K562 (cell line): Measurements from ENCODE around the gene ZMYND8. TPM values are rescaled to one million over a fixed set of nuclear protein-coding genes. Genes with fewer than 3 reads are reported as not detected.
A peak's percentile ranks its signal among the peaks of the same experiment; 100 is the strongest.
"Not testable (repeated sequence)": the region's sequence is repeated elsewhere in the genome, so short reads cannot be mapped to it uniquely, and the experiment has no call there.

Experiments used
- ATAC-seq: fragments of 200-7000 bp; cut with Tn5 transposase; 3 replicates; pipeline ENCODE4 v1.9.1; 2020; ENCODE audit warnings: moderate library complexity
- BruUV-seq: library from RNA; stranded (reverse); fragments of 400-500 nt; replicated peaks from 2 replicates; lab custom pipeline; 2021; lab: Mats Ljungman, UMichigan
- CTCF ChIA-PET: fragments of 300-600 bp; formaldehyde crosslinking; extraction: SDS; loops from one replicate; lab custom pipeline; 2021; ENCODE audit warnings: low intra/inter-chr PET ratio; lab: Yijun Ruan, JAX
- POLR2A ChIA-PET: fragments of 300-600, 350-650 bp; sonication (Branson Sonifier 250); formaldehyde crosslinking; extraction: SDS; loops from one replicate; lab custom pipeline; 2021; ENCODE audit warnings: antibody characterized with exemption, inconsistent platforms; lab: Yijun Ruan, JAX
- DNase-seq, 4 experiments: peaks; one replicate each; pipeline versions ENCODE4 v3.0.0 to v3.0.0-alpha.2; 2011 to 2018; ENCODE audit warnings: low spot score in 3 of 4, mixed read lengths in 3 of 4; ENCODE audit errors: extremely low read depth in 1 of 4
- FAIRE-seq: peaks from 2 replicates; lab custom pipeline; 2011; peaks lifted over from hg19 to GRCh38; lab: Jason Lieb, UNC
- H2AFZ ChIP-seq: 2 replicates; pipeline ENCODE4 v1.6.0; 2011; ENCODE audit warnings: low read depth, low read length, control low read depth, inconsistent platforms
- H3K27ac ChIP-seq: fragments of 200-600 bp; 3 replicates; pipeline ENCODE4 v1.8.0; 2011; ENCODE audit warnings: low read depth, mild to moderate bottlenecking, control low read depth, inconsistent platforms, low read length, moderate library complexity, mixed read lengths; ENCODE audit errors: extremely low read depth
- H3K27me3 ChIP-seq, 2 experiments: fragments of 300-600 bp in 1 of 2; 2 replicates in 1 of 2; 3 replicates in 1 of 2; pipeline versions ENCODE4 v1.6.0 to v1.8.0; 2011; ENCODE audit warnings: inconsistent platforms in 2 of 2, low read length in 2 of 2, mild to moderate bottlenecking in 1 of 2, mixed read lengths in 1 of 2, moderate library complexity in 1 of 2; ENCODE audit not compliant: control insufficient read depth in 2 of 2, insufficient read depth in 2 of 2
- H3K36me3 ChIP-seq: fragments of 300-600 bp; 3 replicates; pipeline ENCODE4 v1.8.0; 2011; ENCODE audit warnings: mild to moderate bottlenecking, low read length, inconsistent platforms; ENCODE audit not compliant: control insufficient read depth, insufficient read depth
- H3K4me1 ChIP-seq, 2 experiments: fragments of 200-600 bp in 1 of 2; replicated peaks in 1 of 2; 2 replicates in 1 of 2; 3 replicates in 1 of 2; pipeline versions ENCODE4 v1.5.1 to v1.8.0; 2011; ENCODE audit warnings: inconsistent platforms in 2 of 2, low read length in 2 of 2, mild to moderate bottlenecking in 1 of 2, mixed read lengths in 1 of 2, moderate library complexity in 1 of 2; ENCODE audit not compliant: control insufficient read depth in 2 of 2, insufficient read depth in 2 of 2
- H3K4me2 ChIP-seq: 2 replicates; pipeline ENCODE4 v1.6.1; 2011; ENCODE audit warnings: low read length, control low read depth, inconsistent platforms, mixed read lengths; ENCODE audit not compliant: insufficient read depth
- H3K4me3 ChIP-seq: fragments of 200-600 bp; sonication (generic), shearing (Covaris generic); 2 replicates; pipeline ENCODE4 v1.5.1; 2016; ENCODE audit warnings: control low read depth, inconsistent platforms
- H3K79me2 ChIP-seq: fragments of 200-600 bp; 3 replicates; pipeline ENCODE4 v1.8.0; 2011; ENCODE audit warnings: low read length, inconsistent platforms; ENCODE audit not compliant: control insufficient read depth, insufficient read depth
- H3K9ac ChIP-seq, 2 experiments: 2 replicates each; pipeline versions ENCODE4 v1.6.0 to v1.6.1; 2011; ENCODE audit warnings: low read depth in 2 of 2, low read length in 2 of 2, control low read depth in 1 of 2, inconsistent platforms in 1 of 2, mild to moderate bottlenecking in 1 of 2, mixed read lengths in 1 of 2; ENCODE audit not compliant: insufficient read depth in 1 of 2
- H3K9me1 ChIP-seq: one replicate; pipeline ENCODE4 v1.6.0; 2011; ENCODE audit warnings: inconsistent platforms, mild to moderate bottlenecking, low read length, moderate library complexity; ENCODE audit not compliant: control insufficient read depth, insufficient read depth
- H3K9me3 ChIP-seq: replicated peaks from 2 replicates; pipeline ENCODE4 v1.5.1; 2011; ENCODE audit warnings: low read depth, low read length, inconsistent platforms; ENCODE audit not compliant: control insufficient read depth, insufficient read depth
- H4K20me1 ChIP-seq: replicated peaks from 2 replicates; pipeline ENCODE4 v1.6.1; 2011; ENCODE audit warnings: low read length, inconsistent platforms, mixed read lengths; ENCODE audit not compliant: control insufficient read depth, insufficient read depth
- ZBTB11 ChIP-seq, 3 experiments: fragments of 200-800 bp in 1 of 3; fragments of 250-450 bp in 1 of 3; fragments of 450-650 bp in 1 of 3; sonication (Bioruptor Pico) in 1 of 3; sonication (Bioruptor generic) in 1 of 3; formaldehyde crosslinking in 1 of 3; IDR thresholded peaks; 2 replicates each; pipeline versions ENCODE4 v1.6.1 to v1.8.0; 2016 to 2022; ENCODE audit warnings: mild to moderate bottlenecking in 2 of 3, missing genetic modification characterization in 2 of 3, missing compliant biosample characterization in 1 of 3, moderate library complexity in 1 of 3
- ZNF121 ChIP-seq: sonication (generic); formaldehyde crosslinking; conservative IDR thresholded peaks from 2 replicates; pipeline ENCODE4 v1.8.0; 2022; ENCODE audit warnings: missing genetic modification reagents
- WGBS: fragments of 100-300 bp; shearing (Covaris generic); methylation state at CpG from one replicate; pipeline ENCODE4 v1.1.6; 2016; ENCODE audit warnings: low coverage, mixed read lengths; ENCODE audit not compliant: insufficient coverage; ENCODE audit errors: missing lambda C conversion rate; 5-methylcytosine and 5-hydroxymethylcytosine counted together
- in situ Hi-C: fragments of 300-500 bp; cut with MboI; formaldehyde crosslinking; loops from 4 replicates; pipeline ENCODE4 v1.15.0; 2018; ENCODE audit warnings: inconsistent platforms, mixed read lengths
- intact Hi-C: fragments of 100-400 bp; cut with micrococcal nuclease; formaldehyde crosslinking; loops from 2 replicates; pipeline ENCODE4 v1.14.2; 2022
- polyA plus RNA-seq, 8 experiments: library from polyadenylated mRNA; depleted of rRNA in 4 of 8; stranded (reverse) in 5 of 8; unstranded in 3 of 8; fragments of >200 nt; fragmentation: Nextera tagmentation in 2 of 8; fragmentation: Illumina TruSeq in 1 of 8; extraction: Ambion mirVana in 2 of 8; extraction: Trizol in 1 of 8; gene quantifications; 2 replicates each; pipeline versions ENCODE4 v1.2.1 to v1.2.3, GENCODE V29; 2011 to 2014; ENCODE audit warnings: inconsistent platforms in 1 of 8, missing spikeins in 1 of 8
- total RNA-seq, 7 experiments: library from RNA; depleted of rRNA in 6 of 7; stranded (reverse); fragments of >200 nt in 6 of 7; fragmentation: Illumina TruSeq in 2 of 7; extraction: Trizol in 2 of 7; gene quantifications; 2 replicates each; pipeline versions ENCODE4 v1.2.1 to v1.2.3, GENCODE V29; 2011 to 2021; ENCODE audit warnings: low replicate concordance in 1 of 7

The ZMYND8 gene
- total and polyA plus RNA-seq, 9 of the 15 experiments (the other 6 are each of a cell fraction or from before 2014, with no cell fraction given), result 31.8 to 148 (median 71.9) TPM

GRCh38 chr20:47385968-47386367, 29.5 kb upstream of the ZMYND8 start:
- H2AFZ ChIP-seq, ATAC-seq, H3K4me2 ChIP-seq, BruUV-seq, FAIRE-seq, H4K20me1 ChIP-seq, H3K9me3 ChIP-seq, H3K9ac ChIP-seq, H3K9me1 ChIP-seq, H3K27me3 ChIP-seq, H3K27ac ChIP-seq, H3K4me3 ChIP-seq, DNase-seq, H3K36me3 ChIP-seq: not testable (repeated sequence)
- intact Hi-C loops, result loop anchor here (2.0 kb wide), 2 partner anchors 181 to 235 kb away; no protein-coding TSS in a partner anchor
- in situ Hi-C loops, result loop anchor here (25.0 kb wide), 1 partner anchor 624 kb away; no protein-coding TSS in a partner anchor
- ChIA-PET CTCF (interaction anchor here (1.0 to 1.1 kb wide), 2 partner anchors 89 to 113 kb away, joined by 3 to 6 read pairs; no protein-coding TSS in a partner anchor), POLR2A (interaction anchor here (0.6 to 0.7 kb wide), 2 partner anchors 107 to 125 kb away, joined by 3 read pairs; no protein-coding TSS in a partner anchor)
- Histone ChIP-seq H3K4me1 (peaks cover 7 to 17% of the 10 kb centered on the region in 2 experiments; a peak in 4 of 5 replicates), H3K79me2 (peaks cover 15% of the 10 kb centered on the region)
- WGBS, result 83% methylated on average over 5 of the region's 5 CpGs
- TF ChIP-seq ZNF121 (CRISPR knock-in tag) (peak; percentile 49; the same call in 1 of the 2 replicates), ZBTB11 (CRISPR knock-in tag; IDR thresholded peaks at IDR 0.05) (peak in 1 of 3 experiments; percentile 77; a peak in 1 of 6 replicates)
